NCI-H128 (cell line): ENCODE measurements around the gene ACBD4.

Source experiments
- DNase-seq: peaks from one replicate; lab custom pipeline; 2025; ENCODE audit not compliant: unreplicated experiment; lab: John Stamatoyannopoulos, UW

ACBD4 gene

GRCh38 chr17:45184144-45184543, 48.7 kb downstream of the ACBD4 start:
- DNase-seq, result no peak

DNA sequence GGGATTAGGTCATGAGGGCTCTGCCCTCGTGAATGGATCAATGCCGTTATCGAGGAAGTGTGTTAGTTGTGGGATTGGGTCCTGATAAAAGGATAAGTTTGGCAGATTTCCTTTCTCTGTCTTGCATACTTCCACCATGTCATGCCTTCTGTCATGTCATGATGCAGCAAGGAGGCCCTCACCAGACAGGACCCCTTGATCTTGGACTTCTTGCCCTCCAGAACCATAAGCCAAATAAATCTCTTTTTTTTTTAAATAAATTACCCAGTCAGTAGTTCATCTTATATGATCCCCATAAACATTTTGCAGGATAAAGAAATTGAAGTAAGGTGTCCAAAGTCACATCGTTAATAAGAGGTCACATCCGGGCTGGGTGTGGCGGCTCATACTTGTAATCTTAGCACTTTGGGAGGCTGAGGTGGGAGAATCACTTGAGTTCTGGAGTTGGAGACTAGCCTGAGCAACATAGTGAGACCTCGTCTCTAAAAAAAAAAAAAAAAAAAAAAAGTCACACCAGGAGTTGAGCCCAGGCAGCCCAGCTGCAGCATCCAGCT, 51.4 kb downstream of the ACBD4 start:
- no peak for DNase-seq

- DNase-seq, result no peak
These were observed 53.5 kb downstream of the ACBD4 start for GRCh38 chr17:45189009-45189408.

- DNase-seq, result no peak
These were observed 55.2 kb downstream of the ACBD4 start for GRCh38 chr17:45190503-45191255.
